Kidney epithelial cell (primary cell): ENCODE data around the gene NIM1K. TPM values are rescaled to one million over a fixed set of nuclear protein-coding genes. Genes with fewer than 3 reads are reported as not detected.
"Not testable (repeated sequence)": the region's sequence is repeated elsewhere in the genome, so short reads cannot be mapped to it uniquely, and the experiment has no call there.

Experiments
- DNase-seq: peaks from one replicate; pipeline ENCODE4 v3.0.0-alpha.2; 2010; ENCODE audit warnings: low read depth
- H3K27me3 ChIP-seq: 2 replicates; pipeline ENCODE4 v1.6.0; 2011; ENCODE audit warnings: low read length; ENCODE audit not compliant: control insufficient read depth, insufficient read depth
- H3K36me3 ChIP-seq: 2 replicates; pipeline ENCODE4 v1.5.1; 2011; ENCODE audit warnings: low read length; ENCODE audit not compliant: control insufficient read depth, insufficient read depth
- H3K4me3 ChIP-seq: 2 replicates; pipeline ENCODE4 v1.5.1; 2011; ENCODE audit warnings: low read depth, mild to moderate bottlenecking, control low read depth, low read length
- CTCF ChIP-seq: IDR thresholded peaks from 2 replicates; pipeline ENCODE4 v1.5.1; 2011; ENCODE audit warnings: mild to moderate bottlenecking, moderate library complexity, low read length, control low read depth, inconsistent platforms; ENCODE audit not compliant: insufficient read depth, poor library complexity, severe bottlenecking
- total RNA-seq: library from RNA; depleted of rRNA; stranded (reverse); fragments of >200 nt; gene quantifications from 2 replicates; pipeline ENCODE4 v1.2.3, GENCODE V29; 2015

The NIM1K gene
- total RNA-seq, 1 donor from 2014 or later: 0.21 TPM

- no peak for TF ChIP-seq CTCF
- Histone ChIP-seq H3K4me3 (peak overlapping the region; percentile 16), H3K27me3 (peaks cover 13% of the 10 kb centered on the region), H3K36me3 (no peaks in the 10 kb centered on the region)
- peak; percentile 68 for DNase-seq
These were observed 1.3 kb downstream of the NIM1K start for GRCh38 chr5:43193181-43193893.

GRCh38 chr5:43193894-43194265 lies 1.9 kb downstream of the NIM1K start:
- Histone ChIP-seq H3K27me3 (peaks cover 13% of the 10 kb centered on the region), H3K36me3 (no peaks in the 10 kb centered on the region), H3K4me3 (no peak overlapping the region)
- no peak for DNase-seq
- no peak for TF ChIP-seq CTCF

- no peak for TF ChIP-seq CTCF
- DNase-seq: no peak
- H3K36me3 ChIP-seq: no peaks in the 10 kb centered on the region
- no peak overlapping the region for H3K4me3 ChIP-seq
- H3K27me3 ChIP-seq: peaks cover 13% of the 10 kb centered on the region
These were observed 3.7 kb downstream of the NIM1K start for GRCh38 chr5:43195670-43196265.

- TF ChIP-seq CTCF: no peak
- H3K36me3 ChIP-seq: no peaks in the 10 kb centered on the region
- no peak for DNase-seq
- H3K4me3 ChIP-seq: no peak overlapping the region
- H3K27me3 ChIP-seq: peaks cover 3% of the 10 kb centered on the region
These were observed 5.5 kb downstream of the NIM1K start for GRCh38 chr5:43197535-43197934.

- H3K36me3 ChIP-seq, H3K27me3 ChIP-seq, H3K4me3 ChIP-seq, DNase-seq: not testable (repeated sequence)
These were observed 9.4 kb downstream of the NIM1K start for GRCh38 chr5:43201442-43201841.

DNA sequence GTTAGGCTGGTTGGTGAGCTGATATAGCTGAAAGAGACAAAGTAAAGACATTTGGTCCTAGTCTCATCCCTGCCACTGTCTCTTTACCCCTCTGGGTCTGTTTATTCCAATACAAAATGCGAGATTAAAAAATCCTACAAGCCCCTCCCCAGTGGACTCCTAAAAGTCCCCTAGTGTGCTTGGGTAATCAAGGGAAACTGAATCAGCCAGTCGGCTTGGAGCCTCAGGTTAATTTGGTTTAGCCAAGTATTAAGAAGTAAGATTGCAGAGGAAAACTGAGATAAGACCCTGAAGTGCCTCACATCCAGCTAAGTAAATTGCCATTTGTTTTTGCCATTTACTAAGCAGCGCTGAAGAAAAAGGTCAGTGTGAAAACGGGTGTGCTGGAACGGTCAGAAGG lies 10.4 kb downstream of the NIM1K start:
- no peak for TF ChIP-seq CTCF
- no peak for DNase-seq

More for the DNA sequence above, 10.4 kb downstream of the NIM1K start:
- no peaks in the 10 kb centered on the region for H3K27me3 ChIP-seq
- no peaks in the 10 kb centered on the region for H3K36me3 ChIP-seq
- H3K4me3 ChIP-seq: no peak overlapping the region
